Stimulated activated CD8-positive, alpha-beta memory T cell treated with anti-CD3 and anti-CD28 coated beads, Interleukin-15, amount 100 ng/mL, for 24 hours (primary cell): Measurements from ENCODE around the gene EPHA6.

Experiments
- DNase-seq: peaks from one replicate; pipeline ENCODE4 v3.0.0-alpha.2; 2020; ENCODE audit warnings: low read depth

EPHA6 gene

GRCh38 chr3:97705764-97706163, 891.4 kb downstream of the EPHA6 start:
- no peak for DNase-seq

- DNase-seq: no peak
These were observed 891.8 kb downstream of the EPHA6 start for GRCh38 chr3:97706226-97706625.

DNA sequence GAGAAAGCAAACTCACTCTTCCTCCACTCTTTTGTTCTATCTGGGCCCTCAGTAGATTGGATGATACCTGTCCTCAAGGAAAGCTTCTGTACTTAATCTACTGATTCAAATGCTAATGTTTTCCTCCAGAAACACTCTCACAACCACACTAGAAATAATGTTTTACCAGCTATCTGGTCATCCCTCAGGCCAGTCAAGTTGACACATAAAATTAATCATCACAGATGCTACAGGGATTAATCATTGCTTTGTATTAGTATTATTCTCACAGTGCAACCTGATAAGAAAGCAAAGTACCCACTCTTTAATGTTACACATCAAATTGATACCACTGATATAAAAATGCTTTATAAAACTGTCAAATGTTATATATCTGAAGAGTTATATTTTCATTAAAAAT, 897.3 kb downstream of the EPHA6 start:
- DNase-seq: no peak

GRCh38 chr3:97712919-97713318, 898.5 kb downstream of the EPHA6 start:
- no peak for DNase-seq

DNA sequence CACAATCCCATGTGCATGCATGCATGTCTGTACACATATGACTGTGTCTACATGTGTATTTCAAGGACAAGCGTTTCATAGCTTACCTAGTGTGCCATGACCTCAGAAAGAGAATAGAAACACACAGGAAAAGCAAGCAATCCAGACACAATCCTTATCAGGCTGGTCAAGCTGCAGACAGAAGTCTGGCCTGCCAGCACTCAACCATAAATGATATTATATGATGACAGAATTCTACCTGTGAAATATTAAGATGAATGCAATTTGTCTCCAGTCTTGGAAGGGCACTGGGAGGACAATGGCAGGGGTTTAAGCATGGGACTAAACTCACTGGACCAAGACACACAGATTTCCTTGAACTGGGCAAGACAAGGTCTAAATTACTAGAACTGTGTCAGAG, 899.2 kb downstream of the EPHA6 start:
- no peak for DNase-seq

DNA sequence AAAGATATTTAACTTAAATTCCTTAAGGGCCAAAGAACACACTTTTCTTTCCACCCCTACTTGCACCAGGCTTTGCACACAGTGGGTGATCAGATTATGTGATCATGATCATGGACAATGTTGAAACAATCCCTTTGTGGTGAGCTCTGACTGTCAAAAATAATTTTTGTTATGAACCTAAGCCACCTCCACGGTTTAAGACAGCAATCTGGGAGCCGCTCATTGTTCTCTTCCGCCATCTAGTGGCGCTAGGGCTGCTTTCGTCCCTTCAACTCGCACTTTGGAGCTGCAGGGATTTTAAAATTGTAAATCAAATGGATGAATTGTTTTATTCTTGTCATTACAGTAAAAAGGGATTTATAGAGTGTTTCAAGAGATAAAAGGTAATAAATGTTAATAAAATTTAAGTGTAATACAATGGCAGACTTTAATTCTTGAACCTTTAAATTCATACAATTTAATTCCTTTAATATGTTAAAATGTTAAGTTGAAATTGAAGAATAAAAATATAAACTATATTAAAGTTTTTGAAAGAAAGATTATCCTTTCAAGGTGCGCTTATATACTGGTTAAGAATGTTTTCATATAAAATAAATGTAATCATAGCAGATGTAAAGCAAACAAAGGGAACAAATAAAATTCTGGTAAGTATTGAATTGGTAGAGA, 904.9 kb downstream of the EPHA6 start:
- DNase-seq: peak; percentile 13

- no peak for DNase-seq
These were observed 906.0 kb downstream of the EPHA6 start for GRCh38 chr3:97720417-97720816.

- DNase-seq: no peak
These were observed 907.1 kb downstream of the EPHA6 start for GRCh38 chr3:97721446-97721845.

DNA sequence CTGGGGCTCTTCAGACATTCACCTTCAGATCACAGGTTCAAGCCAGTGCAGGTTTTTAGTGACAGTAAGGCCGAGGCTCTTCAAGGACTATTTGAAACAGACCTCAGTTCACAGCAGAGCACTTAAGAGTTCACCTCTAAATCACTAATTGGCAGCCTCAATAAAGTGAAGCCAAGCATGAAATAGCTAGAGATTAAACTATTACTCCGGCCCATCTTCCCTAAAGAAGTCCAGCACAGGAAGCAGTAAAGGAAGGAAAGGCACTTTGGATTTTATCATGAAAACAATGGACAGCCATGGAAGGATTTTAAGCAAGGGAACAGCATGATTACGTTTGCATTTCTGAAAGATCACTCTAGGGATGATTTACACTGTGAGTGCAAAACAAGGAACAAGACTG, 922.5 kb downstream of the EPHA6 start:
- DNase-seq: no peak

GRCh38 chr3:97738761-97739160, 924.4 kb downstream of the EPHA6 start:
- DNase-seq: no peak

DNA sequence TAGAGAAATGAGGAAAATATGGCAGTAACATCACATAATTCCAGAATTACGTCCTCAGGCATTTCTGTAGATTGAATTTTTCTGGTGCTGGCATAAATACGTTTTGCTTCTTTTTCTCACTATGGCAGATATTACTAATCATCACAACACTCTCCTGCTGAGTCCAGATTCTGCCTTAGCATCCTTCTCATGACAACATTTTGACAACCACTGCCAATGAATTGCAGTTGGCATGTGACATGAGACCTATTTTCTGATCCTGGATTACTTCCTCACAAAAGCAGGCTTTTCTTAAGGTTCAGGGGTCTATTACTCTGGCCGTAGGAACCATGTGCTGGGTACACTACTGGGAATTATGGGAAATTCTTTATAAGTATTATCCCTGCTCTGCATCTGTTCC, 927.6 kb downstream of the EPHA6 start:
- no peak for DNase-seq

DNA sequence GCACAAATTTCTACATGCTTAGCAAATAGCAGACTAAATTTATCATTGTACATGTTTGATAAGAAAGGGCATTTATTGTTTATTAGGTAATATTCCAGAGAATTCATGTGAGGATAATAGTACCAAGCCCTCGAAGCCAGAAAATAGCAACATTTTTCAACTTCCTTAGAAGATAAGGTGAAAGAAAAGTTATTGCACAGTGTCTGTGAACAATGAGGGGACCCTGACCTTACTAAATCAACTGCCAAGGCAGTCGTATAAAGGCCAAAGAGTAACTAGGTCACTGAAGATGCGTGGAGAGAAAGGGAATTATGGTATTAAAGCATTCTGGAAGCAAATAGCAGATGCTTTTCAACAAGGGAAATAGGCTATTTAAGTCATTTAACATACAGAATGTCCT, 929.9 kb downstream of the EPHA6 start:
- no peak for DNase-seq

DNA sequence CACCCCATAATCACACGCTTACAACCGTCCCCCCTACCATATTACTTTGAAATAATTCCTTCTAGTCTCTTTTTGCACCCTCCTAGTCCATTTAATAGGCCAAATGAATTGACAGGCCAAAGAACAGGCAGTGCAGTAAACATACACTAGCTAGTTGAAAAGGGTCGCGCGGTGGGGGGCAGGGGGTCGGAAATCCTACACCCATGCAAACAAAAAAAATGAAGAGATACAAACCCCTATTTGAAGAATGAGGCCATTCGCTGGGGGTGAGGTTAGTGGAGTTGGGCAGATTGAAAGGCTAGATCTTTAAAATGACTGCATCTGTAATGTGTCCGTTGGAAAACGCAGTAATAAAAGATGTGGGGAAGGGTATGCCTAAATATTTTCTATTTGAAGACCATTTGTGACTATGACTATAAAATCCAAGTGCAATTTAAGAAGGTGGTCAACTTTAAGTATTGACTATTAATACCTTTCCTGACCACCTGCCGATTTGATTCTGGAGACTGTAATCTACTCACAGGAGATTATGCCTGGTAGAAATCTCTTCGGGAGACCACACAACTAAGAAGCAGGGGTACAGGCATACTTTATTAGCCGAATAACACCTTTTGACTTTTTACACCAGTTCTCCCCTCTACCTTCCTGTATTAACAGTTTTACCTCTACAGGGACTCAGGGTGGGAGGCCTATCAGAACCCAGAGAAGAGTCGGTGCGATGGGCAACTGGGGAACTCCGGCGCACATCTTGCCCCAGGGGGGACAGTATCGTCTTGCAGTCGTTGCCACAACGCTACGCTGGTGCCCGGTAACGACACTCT, 949.4 kb downstream of the EPHA6 start:
- no peak for DNase-seq

DNA sequence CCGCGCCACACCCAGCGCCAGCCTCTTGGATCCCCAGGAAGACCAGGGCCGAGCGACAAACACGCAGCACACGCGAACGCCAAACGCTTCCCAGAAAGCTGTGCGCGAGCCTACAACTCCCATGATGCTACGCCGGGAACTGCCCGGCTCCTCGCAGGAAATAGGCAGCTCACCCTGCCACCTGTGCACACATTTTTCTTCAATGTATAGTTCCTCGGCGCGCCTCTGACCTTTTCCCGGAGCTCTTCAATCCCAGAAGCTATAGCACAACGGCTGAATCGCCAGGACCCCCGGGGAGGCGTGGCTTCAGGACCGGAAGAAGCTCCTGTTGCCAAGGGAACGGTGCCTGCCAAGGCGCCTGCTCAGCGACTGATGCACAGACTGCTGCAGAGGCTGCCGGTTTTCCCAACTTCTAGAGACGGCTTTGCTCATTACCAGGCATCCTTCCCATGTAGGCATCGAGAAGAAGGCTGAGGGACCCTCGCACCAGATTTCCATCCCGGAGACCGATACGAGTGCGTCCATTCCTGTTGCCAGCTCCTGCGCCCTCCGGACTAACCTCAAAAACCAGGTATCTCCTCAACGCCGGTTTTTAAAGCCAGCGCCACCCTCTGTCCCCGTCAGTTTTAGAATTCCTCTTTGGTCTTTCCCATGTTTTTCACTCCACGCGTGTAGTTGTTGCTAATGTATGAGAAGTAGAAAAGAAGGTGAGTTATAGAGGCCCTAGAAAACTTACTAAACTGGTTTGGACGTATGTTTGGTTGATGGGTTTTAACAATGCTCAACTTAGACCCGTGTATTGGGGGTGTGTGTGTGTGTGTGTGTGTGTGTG, 950.2 kb downstream of the EPHA6 start, which contains the start of gene ARL6:
Gene ARL6, plus strand, starts transcription at position 352 of the 832 bp plus-strand sequence. CDS start 3,350 bp downstream, outside the sequence.
- peak; percentile 52 for DNase-seq

DNA sequence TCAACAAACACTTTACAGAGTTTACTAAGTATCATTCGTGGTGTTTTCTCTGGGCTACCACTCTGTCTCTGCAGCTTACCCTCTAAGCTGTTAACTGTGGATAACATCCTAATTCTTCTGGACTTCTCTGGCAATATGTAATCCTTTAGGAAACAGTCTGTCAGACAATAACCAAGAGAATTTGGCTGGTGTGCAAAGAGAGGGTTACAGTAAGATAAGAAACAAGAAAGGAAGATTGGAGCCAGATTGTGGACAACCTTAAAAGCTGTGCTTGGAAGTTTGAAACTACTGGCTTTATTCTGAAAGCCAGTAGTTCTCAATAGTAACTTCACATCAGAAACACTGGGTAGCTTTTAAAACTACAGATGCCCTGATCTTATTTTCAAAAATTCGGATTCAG, 950.9 kb downstream of the EPHA6 start:
- DNase-seq: no peak

- DNase-seq: no peak
These were observed 958.5 kb downstream of the EPHA6 start for GRCh38 chr3:97772926-97773325.

DNA sequence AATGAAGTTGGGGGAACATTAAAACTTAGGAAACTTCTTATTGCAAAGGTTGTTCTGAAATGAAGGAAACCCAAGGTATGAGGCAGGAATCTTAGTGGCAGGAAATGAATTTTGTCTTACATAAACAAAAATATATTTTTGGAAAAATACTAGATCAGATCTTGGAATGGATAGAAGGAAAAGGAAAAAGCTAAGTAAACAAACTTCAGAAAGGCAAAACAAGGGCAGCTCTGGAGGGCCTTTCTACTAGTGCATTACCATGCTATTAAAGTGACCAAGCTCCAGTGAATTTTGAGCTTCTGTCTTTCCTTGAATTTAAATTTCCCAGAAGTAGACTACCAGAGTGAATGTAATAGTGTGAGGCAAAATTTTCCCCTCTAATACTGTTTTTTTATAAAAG, 963.8 kb downstream of the EPHA6 start:
- no peak for DNase-seq

- DNase-seq: no peak
These were observed 979.1 kb downstream of the EPHA6 start for GRCh38 chr3:97793420-97794019.

GRCh38 chr3:97795951-97796350, 981.6 kb downstream of the EPHA6 start:
- DNase-seq: no peak
